Smooth muscle cell (in vitro differentiated cells): Measurements from ENCODE around the gene CFAP58. TPM values are rescaled to one million over a fixed set of nuclear protein-coding genes. Genes with fewer than 3 reads are reported as not detected.

Experiments
- DNase-seq: peaks from one replicate; lab custom pipeline; 2025; ENCODE audit not compliant: unreplicated experiment; lab: John Stamatoyannopoulos, UW
- H2AFZ ChIP-seq: fragments of 200-600 bp; sonication (generic); 2 replicates; pipeline ENCODE4 v1.6.0; 2016; ENCODE audit warnings: antibody characterized with exemption, low read depth, mild to moderate bottlenecking
- H3F3A ChIP-seq: fragments of 200-600 bp; sonication (generic); 2 replicates; pipeline ENCODE4 v1.6.0; 2017; ENCODE audit warnings: antibody characterized with exemption, low read depth
- H3K27ac ChIP-seq: fragments of 200-600 bp; sonication (generic); 2 replicates; pipeline ENCODE4 v1.5.1; 2016; ENCODE audit warnings: low read depth, mild to moderate bottlenecking
- H3K27me3 ChIP-seq: fragments of 200-600 bp; sonication (generic); 2 replicates; pipeline ENCODE4 v1.6.1; 2016; ENCODE audit warnings: low read depth, mild to moderate bottlenecking
- H3K36me3 ChIP-seq: fragments of 200-600 bp; sonication (generic); 2 replicates; pipeline ENCODE4 v1.5.1; 2016; ENCODE audit warnings: low read depth
- H3K4me1 ChIP-seq: fragments of 200-600 bp; sonication (generic); 2 replicates; pipeline ENCODE4 v1.5.1; 2016; ENCODE audit warnings: low read depth
- H3K4me2 ChIP-seq: fragments of 200-600 bp; sonication (generic); 2 replicates; pipeline ENCODE4 v1.6.0; 2016; ENCODE audit warnings: mild to moderate bottlenecking
- H3K4me3 ChIP-seq: fragments of 200-600 bp; sonication (generic); 2 replicates; pipeline ENCODE4 v1.5.1; 2016; ENCODE audit warnings: mild to moderate bottlenecking
- H3K79me2 ChIP-seq: fragments of 200-600 bp; sonication (generic); 2 replicates; pipeline ENCODE4 v1.6.0; 2016; ENCODE audit warnings: low read depth, mild to moderate bottlenecking
- H3K9ac ChIP-seq: fragments of 200-600 bp; sonication (generic); 2 replicates; pipeline ENCODE4 v1.6.0; 2016; ENCODE audit warnings: low read depth
- H3K9me3 ChIP-seq: fragments of 200-600 bp; sonication (generic); replicated peaks from 2 replicates; pipeline ENCODE4 v1.5.1; 2016; ENCODE audit warnings: low read depth
- H4K20me1 ChIP-seq: fragments of 200-600 bp; sonication (generic); 2 replicates; pipeline ENCODE4 v1.6.0; 2016; ENCODE audit warnings: low read depth
- CTCF ChIP-seq: fragments of 200-600 bp; sonication (generic); IDR thresholded peaks from 2 replicates; pipeline ENCODE4 v1.5.1; 2017; ENCODE audit warnings: borderline replicate concordance, mild to moderate bottlenecking, antibody characterized with exemption; ENCODE audit not compliant: insufficient read depth, poor library complexity, severe bottlenecking
- WGBS: methylation state at CpG from one replicate; pipeline ENCODE4 v1.1.7; 2016; ENCODE audit warnings: low lambda C conversion rate; 5-methylcytosine and 5-hydroxymethylcytosine counted together
- polyA plus RNA-seq: library from polyadenylated mRNA; unstranded; fragments of >200 nt; fragmentation: Nextera tagmentation; extraction: Ambion mirVana; gene quantifications from 2 replicates; pipeline ENCODE4 v1.2.1, GENCODE V29; 2016
- total RNA-seq: library from RNA; depleted of rRNA; stranded (reverse); fragments of >200 nt; gene quantifications from 2 replicates; pipeline ENCODE4 v1.2.3, GENCODE V29; 2014

The CFAP58 gene
- total and polyA plus RNA-seq, 2 experiments from 2014 or later: 0.39 to 0.54 TPM

GRCh38 chr10:104368381-104368780, 14.7 kb downstream of the CFAP58 start:
- no peaks in the 10 kb centered on the region for H4K20me1 ChIP-seq
- H3K27ac ChIP-seq: no peak overlapping the region
- peaks cover 10% of the 10 kb centered on the region for H3K4me1 ChIP-seq
- no peaks in the 10 kb centered on the region for H3K27me3 ChIP-seq
- H3K9ac ChIP-seq: no peak overlapping the region
- H3K9me3 ChIP-seq: no peaks in the 10 kb centered on the region
- 74% methylated on average over 2 of the region's 2 CpGs for WGBS
- H3K4me3 ChIP-seq: no peak overlapping the region
- no peaks in the 10 kb centered on the region for H3F3A ChIP-seq
- no peak overlapping the region for H3K4me2 ChIP-seq
- no peak overlapping the region for H2AFZ ChIP-seq
- no peak for TF ChIP-seq CTCF
- H3K79me2 ChIP-seq: no peaks in the 10 kb centered on the region
- no peak for DNase-seq
- H3K36me3 ChIP-seq: no peaks in the 10 kb centered on the region

GRCh38 chr10:104371753-104372152, 18.1 kb downstream of the CFAP58 start:
- H3K79me2 ChIP-seq: no peaks in the 10 kb centered on the region
- no peaks in the 10 kb centered on the region for H3K27me3 ChIP-seq
- H3K27ac ChIP-seq: no peak overlapping the region
- no peak overlapping the region for H3K9ac ChIP-seq
- DNase-seq: no peak
- H3K4me1 ChIP-seq: peaks cover 10% of the 10 kb centered on the region
- no peaks in the 10 kb centered on the region for H3F3A ChIP-seq
- H3K4me2 ChIP-seq: no peak overlapping the region
- no peaks in the 10 kb centered on the region for H3K36me3 ChIP-seq
- no peak overlapping the region for H3K4me3 ChIP-seq
- no peaks in the 10 kb centered on the region for H3K9me3 ChIP-seq
- TF ChIP-seq CTCF: no peak
- no peak overlapping the region for H2AFZ ChIP-seq
- 97% methylated on average over 6 of the region's 6 CpGs for WGBS
- H4K20me1 ChIP-seq: no peaks in the 10 kb centered on the region

GRCh38 chr10:104374591-104374990, 21.0 kb downstream of the CFAP58 start:
- no peak overlapping the region for H3K27ac ChIP-seq
- no peak overlapping the region for H2AFZ ChIP-seq
- WGBS: 92% methylated on average over 1 of the region's 1 CpG
- no peaks in the 10 kb centered on the region for H3K36me3 ChIP-seq
- H3K4me1 ChIP-seq: no peaks in the 10 kb centered on the region
- H3K27me3 ChIP-seq: no peaks in the 10 kb centered on the region
- no peak for TF ChIP-seq CTCF
- H3F3A ChIP-seq: no peaks in the 10 kb centered on the region
- H3K9me3 ChIP-seq: no peaks in the 10 kb centered on the region
- no peaks in the 10 kb centered on the region for H3K79me2 ChIP-seq
- no peak overlapping the region for H3K9ac ChIP-seq
- no peak for DNase-seq
- H3K4me2 ChIP-seq: no peak overlapping the region
- no peaks in the 10 kb centered on the region for H4K20me1 ChIP-seq
- no peak overlapping the region for H3K4me3 ChIP-seq

GRCh38 chr10:104376784-104377300, 23.2 kb downstream of the CFAP58 start:
- TF ChIP-seq CTCF: no peak
- H3K9me3 ChIP-seq: no peaks in the 10 kb centered on the region
- no peaks in the 10 kb centered on the region for H4K20me1 ChIP-seq
- no peak overlapping the region for H3K27ac ChIP-seq
- H3F3A ChIP-seq: no peaks in the 10 kb centered on the region
- DNase-seq: no peak
- no peaks in the 10 kb centered on the region for H3K36me3 ChIP-seq
- H3K27me3 ChIP-seq: no peaks in the 10 kb centered on the region
- no peak overlapping the region for H3K9ac ChIP-seq
- H3K4me2 ChIP-seq: no peak overlapping the region
- H2AFZ ChIP-seq: no peak overlapping the region
- 66% methylated on average over 4 of the region's 4 CpGs for WGBS
- no peaks in the 10 kb centered on the region for H3K4me1 ChIP-seq
- no peak overlapping the region for H3K4me3 ChIP-seq
- H3K79me2 ChIP-seq: no peaks in the 10 kb centered on the region
